Measurements from ENCODE around the gene PLA2G6.

PLA2G6 gene

DNA sequence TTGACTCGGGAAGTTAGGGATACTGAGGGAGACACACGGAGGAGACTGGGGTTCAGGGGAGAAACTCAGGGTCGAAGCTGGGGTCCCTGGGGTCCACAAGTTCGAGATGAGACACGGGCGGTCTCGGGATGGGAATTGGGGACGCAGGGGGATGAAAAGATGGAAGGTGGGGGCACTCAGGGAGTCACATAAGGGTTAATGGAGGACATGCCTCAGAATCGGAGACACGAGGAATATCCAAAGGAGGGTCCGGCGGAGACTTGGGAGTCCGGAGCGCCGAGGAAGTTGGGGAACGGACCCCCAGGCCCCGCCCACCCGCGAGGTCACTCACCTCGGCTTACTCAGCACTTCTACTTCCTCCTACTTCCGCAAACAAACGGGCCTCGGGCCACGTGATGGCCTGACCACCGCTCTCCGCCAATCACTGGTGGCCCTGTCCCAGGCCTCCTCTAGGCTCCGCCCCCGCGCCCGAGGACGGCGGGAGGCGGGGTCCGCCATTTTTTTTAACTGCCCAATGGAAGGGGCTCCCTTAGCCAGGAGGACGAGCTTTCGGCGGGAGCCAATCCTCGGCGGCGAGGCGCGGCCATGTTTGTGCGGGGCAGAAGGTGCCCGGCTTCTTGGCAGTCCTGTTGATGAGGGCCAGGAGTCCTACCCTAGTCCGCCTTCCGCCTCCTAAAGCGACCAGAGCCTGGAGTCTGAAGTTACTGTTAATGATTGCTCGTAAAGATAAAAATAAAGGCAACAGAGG lies at the start of gene PLA2G6:
PLA2G6 (minus strand) TSS at position 378 of the 748 bp plus-strand sequence. CDS start 12,404 bp downstream, outside the sequence.
- peak; percentile 88 to 92 for DNase-seq (ENCODE audit: low read depth in 2 of 2)

GRCh38 chr22:38230916-38231315 lies 49.3 kb upstream of the PLA2G6 start:
- DNase-seq (ENCODE audit: low read depth in 2 of 2) = no peak

DNA sequence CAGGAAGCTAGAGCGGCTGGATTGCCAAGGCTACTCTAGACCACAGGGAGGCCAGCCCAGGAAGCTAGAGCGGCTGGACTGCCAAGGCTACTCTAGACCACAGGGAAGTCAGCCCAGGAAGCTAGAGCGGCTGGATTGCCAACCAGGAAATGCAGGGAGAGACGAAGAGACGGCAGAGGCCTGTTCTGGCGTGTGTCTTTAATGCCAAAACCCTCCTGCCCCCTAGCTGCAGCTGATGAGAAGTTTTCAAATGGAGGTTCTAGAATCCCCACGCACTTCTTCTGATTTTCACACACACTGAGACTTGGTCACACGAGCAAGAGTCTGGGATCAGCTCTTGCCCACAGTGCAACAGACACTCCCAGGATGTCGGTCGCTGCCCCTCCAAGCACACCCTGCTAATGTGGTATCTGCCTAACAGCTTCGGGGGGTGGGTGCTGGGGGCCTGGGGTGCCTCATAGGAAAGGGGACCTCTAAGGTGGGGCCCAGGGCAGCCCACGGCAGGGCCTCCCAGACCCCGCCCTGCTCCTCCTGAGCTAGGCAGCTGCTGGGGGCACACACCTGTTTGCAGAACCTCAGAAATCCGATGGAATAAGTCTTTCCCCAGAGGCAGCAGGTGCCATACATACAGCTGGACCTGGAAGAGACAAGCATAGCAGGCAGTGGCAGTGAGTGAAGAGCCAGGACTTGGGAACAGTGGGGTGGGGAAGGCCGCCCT lies 48.6 kb upstream of the PLA2G6 start:
- DNase-seq (ENCODE audit: low read depth in 2 of 2) = no peak

DNA sequence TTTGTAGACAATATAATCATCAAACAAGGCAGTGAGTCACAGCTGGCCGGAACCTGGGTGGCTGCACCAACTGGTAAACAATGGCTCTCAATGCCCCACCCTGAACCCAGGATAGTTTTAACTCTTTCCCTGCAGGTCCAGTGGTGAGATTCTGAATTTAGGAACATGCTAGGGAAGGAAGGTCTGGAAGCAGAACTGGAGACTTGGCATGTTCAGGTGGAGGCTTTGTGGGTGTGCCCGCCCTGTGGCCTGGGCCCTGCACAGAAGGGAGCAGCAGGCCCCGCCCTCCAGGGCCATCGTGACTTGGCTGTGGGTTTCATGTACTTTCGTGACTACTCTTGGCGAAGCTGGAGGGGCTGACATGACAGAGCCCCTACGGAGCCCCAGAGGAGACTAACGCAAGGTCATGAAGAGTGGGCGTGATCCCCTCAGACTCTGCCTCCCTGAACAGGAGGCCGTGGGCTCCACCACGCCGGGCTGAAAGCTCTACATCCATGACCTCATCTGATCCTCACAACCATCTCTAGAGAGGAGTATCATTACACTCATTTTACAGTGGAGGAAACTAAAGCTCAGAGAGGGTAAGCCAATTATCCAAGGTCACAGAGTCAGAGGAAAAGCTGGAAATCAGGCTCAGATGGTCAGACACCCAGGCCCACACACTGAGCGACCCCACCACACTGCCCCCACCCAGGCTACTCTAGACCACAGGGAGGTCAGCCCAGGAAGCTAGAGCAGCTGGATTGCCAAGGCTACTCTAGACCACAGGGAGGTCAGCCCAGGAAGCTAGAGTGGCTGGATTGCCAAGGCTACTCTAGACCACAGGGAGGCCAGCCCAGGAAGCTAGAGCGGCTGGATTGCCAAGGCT lies 47.5 kb upstream of the PLA2G6 start:
- DNase-seq (ENCODE audit: low read depth in 2 of 2) = no peak

- no peak for DNase-seq (ENCODE audit: low read depth in 2 of 2)
Measured at GRCh38 chr22:38228326-38228872, 46.8 kb upstream of the PLA2G6 start.

GRCh38 chr22:38226853-38227649 lies 45.4 kb upstream of the PLA2G6 start:
- no peak for DNase-seq (ENCODE audit: low read depth in 2 of 2)

DNA sequence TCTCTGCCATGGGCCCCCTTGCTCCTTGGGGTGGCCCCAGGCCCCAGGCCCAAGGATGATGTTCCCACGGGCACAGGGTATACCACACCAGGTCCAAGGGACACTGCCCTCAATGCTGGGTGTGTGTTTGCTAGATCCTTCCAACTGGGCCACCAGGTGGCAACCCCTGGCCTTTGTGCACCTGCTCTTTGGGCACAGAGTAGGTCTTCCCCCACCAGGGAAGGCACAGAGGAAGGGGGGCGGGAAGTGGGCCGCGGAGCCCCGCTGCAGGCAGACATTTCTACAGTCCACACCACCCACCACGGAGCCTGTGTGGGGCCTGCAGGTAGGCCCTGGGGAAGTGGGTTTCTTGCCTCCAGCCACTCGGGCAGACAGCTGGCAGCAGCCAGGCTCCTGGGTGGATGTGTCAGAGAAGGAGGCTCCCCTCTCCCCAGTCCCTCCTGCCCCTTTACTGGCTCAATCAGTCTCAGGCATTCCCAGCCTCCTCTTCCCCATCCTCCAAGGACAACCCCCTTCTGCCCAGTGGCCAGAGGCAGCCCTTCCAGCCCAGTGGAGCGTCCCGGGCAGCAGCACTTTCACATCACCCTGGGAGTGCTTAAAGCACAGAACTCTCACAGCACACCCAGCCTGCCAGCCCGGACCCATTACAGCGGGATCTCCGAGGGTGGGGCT lies 41.8 kb upstream of the PLA2G6 start:
- no peak for DNase-seq (ENCODE audit: low read depth in 2 of 2)

- no peak for DNase-seq (ENCODE audit: low read depth in 2 of 2)
Measured at GRCh38 chr22:38222797-38223119, 41.1 kb upstream of the PLA2G6 start.

DNA sequence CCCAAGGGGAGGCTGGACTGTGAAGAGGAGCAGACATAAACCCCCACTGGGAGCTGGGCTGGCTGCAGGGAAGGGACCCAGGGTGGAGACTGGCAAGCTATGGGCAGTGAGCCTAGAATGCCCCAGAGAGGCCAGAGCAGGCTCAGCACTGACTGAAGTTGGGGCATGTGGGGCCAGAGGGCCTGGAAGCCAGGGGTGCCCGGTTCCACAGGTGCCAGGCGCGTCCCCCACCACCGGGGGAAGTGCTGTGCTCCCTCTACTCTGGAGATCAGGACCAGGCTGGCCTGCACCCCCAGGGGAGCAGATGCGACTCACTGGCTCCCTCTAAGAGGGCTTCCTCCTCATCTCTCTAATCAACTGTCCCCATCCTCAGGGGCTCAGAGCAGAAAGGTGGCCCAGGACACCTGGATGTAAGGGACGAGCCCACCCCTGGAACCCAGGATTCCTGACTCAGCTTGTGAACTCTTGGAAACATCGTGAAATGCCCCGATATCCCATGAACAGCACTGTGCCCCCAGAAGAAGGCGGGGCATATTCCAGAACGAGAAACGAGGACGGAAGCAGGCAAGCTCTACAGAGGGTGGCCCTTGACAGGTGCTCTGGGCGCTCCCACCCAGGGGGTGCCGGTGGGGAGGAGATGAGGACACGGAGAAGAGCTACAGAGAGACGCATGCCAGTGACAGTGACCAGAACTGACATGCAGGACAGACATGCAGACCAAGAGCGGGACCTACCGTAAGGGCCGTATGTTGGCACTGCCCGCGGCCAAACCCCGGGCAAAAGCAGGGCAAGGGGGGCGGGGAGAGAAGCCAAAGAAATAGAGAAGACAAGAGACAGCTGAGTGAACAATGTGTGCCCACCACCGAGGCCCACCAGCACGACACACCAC lies 40.5 kb upstream of the PLA2G6 start:
- DNase-seq (ENCODE audit: low read depth in 2 of 2) = no peak

DNA sequence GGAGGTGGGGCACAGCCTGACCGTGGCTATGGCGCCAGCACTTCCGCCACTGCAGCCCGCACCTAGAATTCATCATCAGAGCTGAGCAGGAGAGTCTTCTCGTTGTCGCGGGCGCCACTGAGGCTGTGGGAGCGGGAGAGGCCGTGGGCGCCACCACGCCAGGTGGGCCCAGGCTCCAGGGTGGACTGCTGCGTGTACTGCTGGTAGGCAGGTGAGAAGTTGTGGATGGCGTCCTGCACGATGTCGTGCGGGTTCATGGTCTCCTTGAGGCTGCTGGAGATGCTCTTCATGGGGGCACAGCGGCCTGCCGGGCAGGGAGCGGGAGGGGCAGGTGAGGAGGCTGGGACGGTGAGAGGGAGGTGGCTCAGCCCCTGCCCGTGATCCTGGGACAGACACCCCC lies 39.8 kb upstream of the PLA2G6 start:
- no peak for DNase-seq (ENCODE audit: low read depth in 2 of 2)

- no peak for DNase-seq (ENCODE audit: low read depth in 2 of 2)
Measured at GRCh38 chr22:38220653-38221386, 39.2 kb upstream of the PLA2G6 start.

DNA sequence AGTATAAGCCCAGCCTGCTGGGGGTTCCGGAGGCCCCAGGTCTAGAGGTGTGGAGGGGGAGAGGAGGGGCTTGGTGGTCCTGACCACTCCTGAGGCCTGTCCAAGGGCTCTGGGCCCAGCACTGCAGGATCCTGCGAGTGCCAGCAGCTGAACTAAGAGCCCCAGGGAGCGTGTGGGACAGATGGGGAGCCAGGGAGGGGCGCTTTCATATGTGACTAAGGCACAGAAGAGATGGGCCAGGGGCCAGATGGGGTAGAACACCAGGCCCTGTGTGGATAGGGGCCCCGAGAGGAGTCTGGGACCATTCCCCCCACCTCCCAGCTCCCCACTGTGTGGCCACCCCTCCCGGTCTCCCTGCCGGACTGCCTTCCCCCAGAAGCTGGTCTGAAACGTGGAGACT lies 38.5 kb upstream of the PLA2G6 start:
- DNase-seq (ENCODE audit: low read depth in 2 of 2) = no peak

DNA sequence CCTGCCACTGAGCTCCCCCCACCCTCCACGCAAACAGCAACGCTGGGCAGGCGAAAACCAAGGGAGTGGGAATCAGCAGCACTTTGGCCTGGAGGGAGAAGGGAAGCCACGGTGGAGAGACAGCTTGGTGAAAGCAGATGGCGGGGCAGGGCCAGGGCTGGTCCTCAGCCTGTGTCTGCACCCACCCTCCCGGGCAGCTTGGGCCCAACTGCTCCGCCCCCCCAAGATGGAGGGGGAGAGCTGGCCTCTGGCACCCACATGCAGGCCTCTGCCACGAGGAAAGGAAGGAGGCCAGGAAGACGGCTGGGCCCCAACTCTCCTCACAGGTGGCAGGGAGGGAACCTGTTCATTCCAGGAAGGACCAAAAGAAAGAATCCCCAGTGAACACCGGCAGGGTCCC lies 38.0 kb upstream of the PLA2G6 start:
- no peak for DNase-seq (ENCODE audit: low read depth in 2 of 2)

GRCh38 chr22:38218661-38219622 lies 37.3 kb upstream of the PLA2G6 start:
- no peak for DNase-seq (ENCODE audit: low read depth in 2 of 2)

GRCh38 chr22:38215156-38216038 lies 33.8 kb upstream of the PLA2G6 start:
- DNase-seq (ENCODE audit: low read depth in 2 of 2) = no peak

GRCh38 chr22:38214302-38215056 lies 32.8 kb upstream of the PLA2G6 start:
- peak; percentile 38 to 47 for DNase-seq (ENCODE audit: low read depth in 2 of 2)

All from stimulated activated CD8-positive, alpha-beta memory T cell treated with anti-CD3 and anti-CD28 coated beads, Interleukin-7, amount 100 ng/mL, for 1 hour (primary cell).